Neural cell (in vitro differentiated cells): Measurements from ENCODE around the gene THG1L. TPM values are rescaled to one million over a fixed set of nuclear protein-coding genes. Genes with fewer than 3 reads are reported as not detected.

Source experiments
- H2AFZ ChIP-seq: fragments of 200-600, 300-800 bp; sonication (generic), shearing (Covaris generic); 2 replicates; pipeline ENCODE4 v1.6.0; 2014; ENCODE audit warnings: low read depth, mild to moderate bottlenecking, antibody characterized with exemption, low read length, moderate library complexity
- H3F3A ChIP-seq: fragments of 200-600 bp; shearing (Covaris generic); 2 replicates; pipeline ENCODE4 v1.6.1; 2016; ENCODE audit warnings: mild to moderate bottlenecking, moderate library complexity, mixed read lengths, antibody characterized with exemption, low read length; ENCODE audit not compliant: insufficient read depth, poor library complexity, severe bottlenecking
- H3K27ac ChIP-seq: fragments of 200-600, 300-800 bp; sonication (generic), shearing (Covaris generic); 2 replicates; pipeline ENCODE4 v1.5.1; 2014; ENCODE audit warnings: mild to moderate bottlenecking, low read length, moderate library complexity
- H3K27me3 ChIP-seq: fragments of 300-800, 200-600 bp; sonication (generic), shearing (Covaris generic); 2 replicates; pipeline ENCODE4 v1.6.0; 2014; ENCODE audit warnings: mild to moderate bottlenecking, low read depth, low read length, moderate library complexity; ENCODE audit not compliant: insufficient read depth
- H3K36me3 ChIP-seq: fragments of 300-800, 200-600 bp; sonication (generic), shearing (Covaris generic); 2 replicates; pipeline ENCODE4 v1.5.1; 2014; ENCODE audit warnings: mild to moderate bottlenecking, antibody characterized with exemption, low read length, moderate library complexity; ENCODE audit not compliant: insufficient read depth
- H3K4me2 ChIP-seq: fragments of 300-800, 200-600 bp; sonication (generic), shearing (Covaris generic); 2 replicates; pipeline ENCODE4 v1.6.0; 2014; ENCODE audit warnings: mild to moderate bottlenecking, low read length
- H3K4me3 ChIP-seq: fragments of 300-800, 200-600 bp; sonication (generic), shearing (Covaris generic); 2 replicates; pipeline ENCODE4 v1.5.1; 2014; ENCODE audit warnings: mild to moderate bottlenecking, low read length, moderate library complexity
- H3K79me2 ChIP-seq: fragments of 200-600 bp; shearing (Covaris generic); replicated peaks from 2 replicates; pipeline ENCODE4 v1.6.0; 2014; ENCODE audit warnings: mild to moderate bottlenecking, low read length, moderate library complexity; ENCODE audit not compliant: insufficient read depth
- H3K9ac ChIP-seq: fragments of 300-800, 200-600 bp; sonication (generic), shearing (Covaris generic); 2 replicates; pipeline ENCODE4 v1.6.1; 2016; ENCODE audit warnings: mild to moderate bottlenecking, low read length, mixed read lengths
- H3K9me2 ChIP-seq: fragments of 200-600 bp; shearing (Covaris generic); 2 replicates; pipeline ENCODE4 v1.6.1; 2016; ENCODE audit warnings: mild to moderate bottlenecking, low read length, mixed read lengths; ENCODE audit not compliant: insufficient read depth
- H3K9me3 ChIP-seq: fragments of 200-600, 300-800 bp; sonication (generic), shearing (Covaris generic); 2 replicates; pipeline ENCODE4 v1.6.1; 2016; ENCODE audit warnings: mild to moderate bottlenecking, mixed run types, low read length, moderate library complexity, mixed read lengths
- H4K20me1 ChIP-seq: fragments of 200-600 bp; shearing (Covaris generic); 2 replicates; pipeline ENCODE4 v1.6.1; 2016; ENCODE audit warnings: mild to moderate bottlenecking, mixed run types; ENCODE audit not compliant: insufficient read depth
- EP300 ChIP-seq: fragments of 450-650 bp; conservative IDR thresholded peaks from 2 replicates; pipeline ENCODE4 v1.6.1; 2014; ENCODE audit warnings: antibody characterized with exemption, mild to moderate bottlenecking, moderate library complexity; ENCODE audit not compliant: poor library complexity, severe bottlenecking
- EZH2 ChIP-seq: fragments of 200-600, 300-800 bp; shearing (Covaris generic), sonication (generic); IDR thresholded peaks from 2 replicates; pipeline ENCODE4 v1.6.1; 2014; ENCODE audit warnings: antibody characterized with exemption, low read length, borderline replicate concordance, mild to moderate bottlenecking; ENCODE audit not compliant: insufficient read depth, poor library complexity, severe bottlenecking
- MXI1 ChIP-seq: fragments of 450-650 bp; conservative IDR thresholded peaks from 2 replicates; pipeline ENCODE4 v1.6.1; 2014; ENCODE audit warnings: antibody characterized with exemption, mild to moderate bottlenecking; ENCODE audit not compliant: poor library complexity, severe bottlenecking
- POLR2AphosphoS5 ChIP-seq: IDR thresholded peaks from 2 replicates; pipeline ENCODE4 v1.6.1; 2012
- RAD21 ChIP-seq: fragments of 450-650 bp; conservative IDR thresholded peaks from 2 replicates; pipeline ENCODE4 v1.6.1; 2014; ENCODE audit warnings: antibody characterized with exemption, mild to moderate bottlenecking, moderate library complexity
- REST ChIP-seq: IDR thresholded peaks from 2 replicates; pipeline ENCODE4 v1.6.1; 2012; ENCODE audit warnings: borderline replicate concordance
- SMC3 ChIP-seq: fragments of 450-650 bp; conservative IDR thresholded peaks from 2 replicates; pipeline ENCODE4 v1.6.1; 2014; ENCODE audit warnings: antibody characterized with exemption, mild to moderate bottlenecking, moderate library complexity; ENCODE audit not compliant: poor library complexity
- TAF1 ChIP-seq: IDR thresholded peaks from 2 replicates; pipeline ENCODE4 v1.6.1; 2012; ENCODE audit warnings: low read depth
- polyA plus RNA-seq: library from polyadenylated mRNA; depleted of rRNA; stranded (reverse); fragments of >200 nt; gene quantifications from 2 replicates; pipeline ENCODE4 v1.2.3, GENCODE V29; 2014
- TF ChIP-seq, protein P1 (sequence below): fragments of 450-650 bp; IDR thresholded peaks from 2 replicates; pipeline ENCODE4 v1.5.1; 2014; ENCODE audit warnings: antibody characterized with exemption, mild to moderate bottlenecking, moderate library complexity; ENCODE audit not compliant: poor library complexity, severe bottlenecking

The THG1L gene
- polyA plus RNA-seq, 1 donor from 2014 or later: 11.9 TPM

DNA sequence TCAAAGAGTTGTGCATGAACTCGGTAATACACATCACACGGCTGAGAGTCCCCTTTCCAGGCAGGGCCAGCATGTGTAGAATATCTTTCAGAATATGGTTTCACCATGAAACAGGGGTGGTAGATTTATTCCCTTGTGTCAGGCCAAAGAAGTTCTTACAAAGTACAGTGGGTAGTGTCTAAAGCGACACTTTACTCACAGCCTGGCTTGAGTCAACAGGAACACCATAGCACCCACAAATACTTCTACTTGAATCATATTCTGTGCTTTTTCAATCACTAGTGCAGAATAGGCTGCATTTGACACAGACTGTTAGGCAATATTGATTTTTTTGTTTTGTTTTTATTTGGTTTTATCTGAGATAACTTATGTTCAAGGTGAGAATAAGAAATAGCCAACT lies 24.9 kb downstream of the THG1L start:
- no peaks in the 10 kb centered on the region for H3K9me2 ChIP-seq
- no peaks in the 10 kb centered on the region for H3K27me3 ChIP-seq
- no peak for TF ChIP-seq POLR2AphosphoS5
- TF ChIP-seq MXI1: no peak
- no peak for TF ChIP-seq SMC3
- TF ChIP-seq RAD21: no peak
- no peak for TF ChIP-seq EP300
- no peak for TF ChIP-seq TAF1
- no peaks in the 10 kb centered on the region for H4K20me1 ChIP-seq
- no peak overlapping the region for H3K4me3 ChIP-seq
- no peaks in the 10 kb centered on the region for H3K79me2 ChIP-seq
- H3K27ac ChIP-seq: no peak overlapping the region
- no peak overlapping the region for H3K4me2 ChIP-seq
- H3K9me3 ChIP-seq: no peaks in the 10 kb centered on the region
- H3K36me3 ChIP-seq: no peaks in the 10 kb centered on the region
- no peaks in the 10 kb centered on the region for H3F3A ChIP-seq
- H3K9ac ChIP-seq: no peak overlapping the region
- H2AFZ ChIP-seq: no peak overlapping the region

DNA sequence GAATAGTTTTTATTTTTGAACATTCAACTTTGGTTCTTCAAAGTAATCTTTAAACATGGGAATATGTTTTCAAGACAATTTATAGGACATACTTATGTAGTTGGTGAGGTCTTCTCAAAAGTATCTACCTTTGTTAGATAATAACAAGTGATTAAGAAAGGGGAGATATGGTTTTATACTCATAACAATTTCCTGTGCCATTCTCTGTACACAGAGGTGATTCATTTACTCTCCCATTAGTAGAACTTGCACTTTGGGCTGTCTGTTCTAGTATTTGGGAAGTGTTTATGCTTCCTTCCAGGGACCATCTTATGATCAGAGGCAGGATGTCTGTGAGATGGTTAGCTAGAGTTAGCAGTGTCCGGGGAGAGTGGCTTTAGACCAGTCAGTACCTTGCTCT lies 27.5 kb downstream of the THG1L start:
- TF ChIP-seq SMC3: no peak
- no peak for TF ChIP-seq EZH2
- no peak for TF ChIP-seq RAD21
- TF ChIP-seq MXI1: no peak
- no peak for TF ChIP-seq POLR2AphosphoS5
- no peak for TF ChIP-seq TAF1
- TF ChIP-seq, protein P1, sequence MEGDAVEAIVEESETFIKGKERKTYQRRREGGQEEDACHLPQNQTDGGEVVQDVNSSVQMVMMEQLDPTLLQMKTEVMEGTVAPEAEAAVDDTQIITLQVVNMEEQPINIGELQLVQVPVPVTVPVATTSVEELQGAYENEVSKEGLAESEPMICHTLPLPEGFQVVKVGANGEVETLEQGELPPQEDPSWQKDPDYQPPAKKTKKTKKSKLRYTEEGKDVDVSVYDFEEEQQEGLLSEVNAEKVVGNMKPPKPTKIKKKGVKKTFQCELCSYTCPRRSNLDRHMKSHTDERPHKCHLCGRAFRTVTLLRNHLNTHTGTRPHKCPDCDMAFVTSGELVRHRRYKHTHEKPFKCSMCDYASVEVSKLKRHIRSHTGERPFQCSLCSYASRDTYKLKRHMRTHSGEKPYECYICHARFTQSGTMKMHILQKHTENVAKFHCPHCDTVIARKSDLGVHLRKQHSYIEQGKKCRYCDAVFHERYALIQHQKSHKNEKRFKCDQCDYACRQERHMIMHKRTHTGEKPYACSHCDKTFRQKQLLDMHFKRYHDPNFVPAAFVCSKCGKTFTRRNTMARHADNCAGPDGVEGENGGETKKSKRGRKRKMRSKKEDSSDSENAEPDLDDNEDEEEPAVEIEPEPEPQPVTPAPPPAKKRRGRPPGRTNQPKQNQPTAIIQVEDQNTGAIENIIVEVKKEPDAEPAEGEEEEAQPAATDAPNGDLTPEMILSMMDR: no peak
- no peak for TF ChIP-seq REST
- TF ChIP-seq EP300: no peak
- H3K4me2 ChIP-seq: no peak overlapping the region
- no peak overlapping the region for H3K27ac ChIP-seq

More for the DNA sequence above, 27.5 kb downstream of the THG1L start:
- Histone ChIP-seq H3F3A (peaks cover 3% of the 10 kb centered on the region), H3K9me2 (no peaks in the 10 kb centered on the region), H4K20me1 (no peaks in the 10 kb centered on the region), H3K9ac (no peak overlapping the region), H3K4me3 (no peak overlapping the region), H3K36me3 (no peaks in the 10 kb centered on the region), H3K9me3 (no peaks in the 10 kb centered on the region), H3K79me2 (no peaks in the 10 kb centered on the region), H2AFZ (no peak overlapping the region), H3K27me3 (no peaks in the 10 kb centered on the region)
